Transverse colon (tissue), 4 donors: ENCODE data around the gene LRWD1.

Experiments used
- EP300 ChIP-seq: sonication (generic); formaldehyde crosslinking; IDR thresholded peaks from one replicate; pipeline ENCODE4 v1.6.1; 2017; ENCODE audit warnings: antibody characterized with exemption, low read depth
- POLR2A ChIP-seq: fragments of 450-650 bp; IDR thresholded peaks from one replicate; pipeline ENCODE4 v1.6.1; 2016; ENCODE audit warnings: antibody characterized with exemption, mild to moderate bottlenecking, moderate library complexity
- POLR2AphosphoS5 ChIP-seq, 3 donors: sonication (generic); formaldehyde crosslinking; IDR thresholded peaks; one replicate each; pipeline ENCODE4 v1.6.1; 2016; ENCODE audit warnings: antibody characterized with exemption in 3 of 3
- TF ChIP-seq, protein P1 (sequence below), 5 experiments: fragments of 200-600 bp in 3 of 5; fragments of 450-650 bp in 2 of 5; sonication (generic) in 3 of 5; IDR thresholded peaks; 1 replicate in 2 of 5; 2 replicates in 3 of 5; pipeline ENCODE4 v1.5.1; 2016 to 2017; ENCODE audit warnings: antibody characterized with exemption in 5 of 5, inconsistent platforms in 3 of 5, mild to moderate bottlenecking in 2 of 5, moderate library complexity in 1 of 5

DNA sequence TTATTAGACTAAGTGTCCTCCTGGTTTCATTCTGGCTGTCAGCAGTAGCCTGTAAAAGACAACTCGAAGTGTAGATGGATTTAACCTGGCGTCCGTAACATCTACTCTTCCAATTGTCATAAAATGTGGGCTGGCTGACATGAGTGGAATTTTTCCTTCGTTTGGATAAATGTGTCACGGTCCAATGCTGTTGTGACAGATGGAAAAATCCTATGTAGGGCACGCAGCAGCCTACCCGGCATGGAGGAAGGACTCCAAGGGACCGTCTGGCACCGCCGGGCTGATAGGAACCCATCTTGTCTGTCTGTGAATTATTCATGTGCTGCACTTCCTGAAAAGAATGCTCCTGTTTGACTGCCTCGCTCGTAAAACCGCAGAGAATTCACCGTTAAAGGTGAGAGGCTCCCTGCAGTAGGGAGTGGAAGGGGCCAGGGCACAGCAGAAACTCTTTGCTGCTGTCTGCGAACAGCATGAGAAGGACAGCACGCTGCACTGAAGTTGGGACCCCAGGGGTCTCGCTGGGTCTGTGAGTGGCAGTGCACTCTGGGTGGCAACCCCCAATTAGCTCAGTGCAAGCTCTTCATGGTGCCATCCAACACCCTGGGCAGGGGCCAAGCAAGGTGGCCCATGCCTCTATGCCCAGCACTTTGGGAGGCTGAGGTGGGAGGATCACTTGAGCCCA lies 33.0 kb upstream of the LRWD1 start:
- TF ChIP-seq POLR2A (no peak), POLR2AphosphoS5 (IDR thresholded peaks at IDR 0.05) (peak in 1 of 3 donors; percentile 3), EP300 (no peak)
- TF ChIP-seq, protein P1, sequence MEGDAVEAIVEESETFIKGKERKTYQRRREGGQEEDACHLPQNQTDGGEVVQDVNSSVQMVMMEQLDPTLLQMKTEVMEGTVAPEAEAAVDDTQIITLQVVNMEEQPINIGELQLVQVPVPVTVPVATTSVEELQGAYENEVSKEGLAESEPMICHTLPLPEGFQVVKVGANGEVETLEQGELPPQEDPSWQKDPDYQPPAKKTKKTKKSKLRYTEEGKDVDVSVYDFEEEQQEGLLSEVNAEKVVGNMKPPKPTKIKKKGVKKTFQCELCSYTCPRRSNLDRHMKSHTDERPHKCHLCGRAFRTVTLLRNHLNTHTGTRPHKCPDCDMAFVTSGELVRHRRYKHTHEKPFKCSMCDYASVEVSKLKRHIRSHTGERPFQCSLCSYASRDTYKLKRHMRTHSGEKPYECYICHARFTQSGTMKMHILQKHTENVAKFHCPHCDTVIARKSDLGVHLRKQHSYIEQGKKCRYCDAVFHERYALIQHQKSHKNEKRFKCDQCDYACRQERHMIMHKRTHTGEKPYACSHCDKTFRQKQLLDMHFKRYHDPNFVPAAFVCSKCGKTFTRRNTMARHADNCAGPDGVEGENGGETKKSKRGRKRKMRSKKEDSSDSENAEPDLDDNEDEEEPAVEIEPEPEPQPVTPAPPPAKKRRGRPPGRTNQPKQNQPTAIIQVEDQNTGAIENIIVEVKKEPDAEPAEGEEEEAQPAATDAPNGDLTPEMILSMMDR (IDR thresholded peaks at IDR 0.05): no peak
